ENCODE measurements around the gene TUSC2.

DNA sequence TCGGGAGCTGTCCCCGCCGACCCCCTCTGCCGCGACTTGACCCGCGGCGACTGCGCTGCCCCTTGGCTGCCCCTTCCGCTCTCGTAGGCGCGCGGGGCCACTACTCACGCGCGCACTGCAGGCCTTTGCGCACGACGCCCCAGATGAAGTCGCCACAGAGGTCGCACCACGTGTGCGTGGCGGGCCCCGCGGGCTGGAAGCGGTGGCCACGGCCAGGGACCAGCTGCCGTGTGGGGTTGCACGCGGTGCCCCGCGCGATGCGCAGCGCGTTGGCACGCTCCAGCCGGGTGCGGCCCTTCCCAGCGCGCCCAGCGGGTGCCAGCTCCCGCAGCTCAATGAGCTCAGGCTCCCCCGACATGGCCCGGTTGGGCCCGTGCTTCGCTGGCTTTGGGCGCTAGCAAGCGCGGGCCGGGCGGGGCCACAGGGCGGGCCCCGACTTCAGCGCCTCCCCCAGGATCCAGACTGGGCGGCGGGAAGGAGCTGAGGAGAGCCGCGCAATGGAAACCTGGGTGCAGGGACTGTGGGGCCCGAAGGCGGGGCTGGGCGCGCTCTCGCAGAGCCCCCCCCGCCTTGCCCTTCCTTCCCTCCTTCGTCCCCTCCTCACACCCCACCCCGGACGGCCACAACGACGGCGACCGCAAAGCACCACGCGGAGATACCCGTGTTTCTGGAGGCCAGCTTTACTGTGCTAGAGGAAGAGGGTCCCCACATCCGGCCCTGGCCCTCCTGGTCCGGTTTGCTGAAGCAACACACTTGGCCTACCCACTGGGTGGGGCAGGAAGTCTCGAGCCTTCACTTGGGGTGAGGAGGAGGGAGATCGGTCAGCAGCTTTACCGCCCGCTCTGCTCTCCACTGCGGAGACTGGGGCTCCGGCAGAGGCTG lies 12.7 kb upstream of the TUSC2 start, which contains the start of gene RASSF1:
- TF ChIP-seq, protein P1, sequence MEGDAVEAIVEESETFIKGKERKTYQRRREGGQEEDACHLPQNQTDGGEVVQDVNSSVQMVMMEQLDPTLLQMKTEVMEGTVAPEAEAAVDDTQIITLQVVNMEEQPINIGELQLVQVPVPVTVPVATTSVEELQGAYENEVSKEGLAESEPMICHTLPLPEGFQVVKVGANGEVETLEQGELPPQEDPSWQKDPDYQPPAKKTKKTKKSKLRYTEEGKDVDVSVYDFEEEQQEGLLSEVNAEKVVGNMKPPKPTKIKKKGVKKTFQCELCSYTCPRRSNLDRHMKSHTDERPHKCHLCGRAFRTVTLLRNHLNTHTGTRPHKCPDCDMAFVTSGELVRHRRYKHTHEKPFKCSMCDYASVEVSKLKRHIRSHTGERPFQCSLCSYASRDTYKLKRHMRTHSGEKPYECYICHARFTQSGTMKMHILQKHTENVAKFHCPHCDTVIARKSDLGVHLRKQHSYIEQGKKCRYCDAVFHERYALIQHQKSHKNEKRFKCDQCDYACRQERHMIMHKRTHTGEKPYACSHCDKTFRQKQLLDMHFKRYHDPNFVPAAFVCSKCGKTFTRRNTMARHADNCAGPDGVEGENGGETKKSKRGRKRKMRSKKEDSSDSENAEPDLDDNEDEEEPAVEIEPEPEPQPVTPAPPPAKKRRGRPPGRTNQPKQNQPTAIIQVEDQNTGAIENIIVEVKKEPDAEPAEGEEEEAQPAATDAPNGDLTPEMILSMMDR (conservative IDR thresholded peaks at IDR 0.05 in 1 of 2, IDR thresholded peaks at IDR 0.05 in 1 of 2; ENCODE audit: low read depth in 1 of 2, low read length in 2 of 2), result no peak
- no peak for TF ChIP-seq EZH2 (IDR thresholded peaks at IDR 0.05; ENCODE audit: low read length, missing control alignments)
